GM18499 (cell line): ENCODE results near the gene MACROD2.

Experiments
- ATAC-seq: cut with Tn5 transposase; IDR thresholded peaks from one replicate; pipeline ENCODE4 v1.9.1; 2021; ENCODE audit warnings: moderate number of reproducible peaks; ENCODE audit not compliant: insufficient read depth, unreplicated experiment

The MACROD2 gene

GRCh38 chr20:14561741-14562221 lies 566.5 kb downstream of the MACROD2 start:
- ATAC-seq: no peak

- ATAC-seq: no peak
Observed at GRCh38 chr20:14562981-14563380, 567.7 kb downstream of the MACROD2 start.

GRCh38 chr20:14566505-14566904 lies 571.2 kb downstream of the MACROD2 start:
- ATAC-seq: no peak

GRCh38 chr20:14568225-14568624 lies 572.9 kb downstream of the MACROD2 start:
- no peak for ATAC-seq

- no peak for ATAC-seq
Observed at GRCh38 chr20:14568701-14569100, 573.4 kb downstream of the MACROD2 start.

GRCh38 chr20:14569641-14570040 lies 574.3 kb downstream of the MACROD2 start:
- no peak for ATAC-seq

- ATAC-seq: no peak
Observed at GRCh38 chr20:14570811-14571210, 575.5 kb downstream of the MACROD2 start.

- no peak for ATAC-seq
Observed at GRCh38 chr20:14573676-14574075, 578.4 kb downstream of the MACROD2 start.

GRCh38 chr20:14576196-14576877 lies 581.0 kb downstream of the MACROD2 start:
- ATAC-seq: no peak

- ATAC-seq: no peak
Observed at GRCh38 chr20:14580418-14581074, 585.2 kb downstream of the MACROD2 start.

- no peak for ATAC-seq
Observed at GRCh38 chr20:14581731-14582130, 586.4 kb downstream of the MACROD2 start.

GRCh38 chr20:14582855-14583254 lies 587.5 kb downstream of the MACROD2 start:
- no peak for ATAC-seq

- no peak for ATAC-seq
Observed at GRCh38 chr20:14583413-14583812, 588.1 kb downstream of the MACROD2 start.

- ATAC-seq: no peak
Observed at GRCh38 chr20:14589383-14589782, 594.1 kb downstream of the MACROD2 start.

GRCh38 chr20:14595051-14595450 lies 599.7 kb downstream of the MACROD2 start:
- ATAC-seq: no peak

- ATAC-seq: no peak
Observed at GRCh38 chr20:14597206-14597715, 601.9 kb downstream of the MACROD2 start.

- ATAC-seq: no peak
Observed at GRCh38 chr20:14599613-14600012, 604.3 kb downstream of the MACROD2 start.

GRCh38 chr20:14600527-14600926 lies 605.2 kb downstream of the MACROD2 start:
- ATAC-seq: no peak

- ATAC-seq: no peak
Observed at GRCh38 chr20:14604143-14604542, 608.8 kb downstream of the MACROD2 start.

- ATAC-seq: no peak
Observed at GRCh38 chr20:14609328-14610221, 614.3 kb downstream of the MACROD2 start.

- ATAC-seq: no peak
Observed at GRCh38 chr20:14611479-14611878, 616.2 kb downstream of the MACROD2 start.
